22Rv1 (cell line): ENCODE measurements around the gene USP6NL.

Experiments used
- CTCF ChIP-seq: fragments of 450-650 bp; IDR thresholded peaks from 2 replicates; pipeline ENCODE4 v1.5.1; 2017; ENCODE audit warnings: mild to moderate bottlenecking
- ZFX ChIP-seq: fragments of 450-650 bp; IDR thresholded peaks from 2 replicates; pipeline ENCODE4 v1.6.1; 2017; ENCODE audit warnings: antibody characterized with exemption, borderline replicate concordance

DNA sequence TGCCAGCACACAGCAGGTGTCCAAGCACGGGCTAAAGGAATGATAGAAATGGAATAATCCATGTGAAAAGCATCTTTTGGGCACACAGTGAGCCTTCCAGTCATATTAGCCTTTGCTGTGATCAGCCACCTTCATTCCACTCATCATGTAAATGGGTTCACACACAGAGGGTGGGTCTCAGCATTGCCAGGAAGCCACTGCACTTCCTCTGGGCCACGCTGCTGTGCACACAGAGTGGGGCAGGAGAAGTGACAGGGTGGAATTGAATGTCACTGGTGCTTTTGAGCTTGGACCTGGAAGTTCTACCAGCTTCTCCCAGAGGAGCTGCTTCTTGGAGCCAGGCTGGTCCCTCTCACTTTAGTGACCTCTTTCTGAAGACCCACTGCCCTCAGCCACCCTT is 203.5 kb downstream of the USP6NL start:
- TF ChIP-seq CTCF: no peak
- TF ChIP-seq ZFX: no peak
